Measurements from ENCODE around the gene NRDC.
"Not testable (repeated sequence)": the region's sequence is repeated elsewhere in the genome, so short reads cannot be mapped to it uniquely, and the experiment has no call there.

The NRDC gene

GRCh38 chr1:51898090-51898734 is 19.7 kb upstream of the NRDC start:
- DNase-seq (ENCODE audit: low read depth in 2 of 3, low spot score in 2 of 3): no peak

DNA sequence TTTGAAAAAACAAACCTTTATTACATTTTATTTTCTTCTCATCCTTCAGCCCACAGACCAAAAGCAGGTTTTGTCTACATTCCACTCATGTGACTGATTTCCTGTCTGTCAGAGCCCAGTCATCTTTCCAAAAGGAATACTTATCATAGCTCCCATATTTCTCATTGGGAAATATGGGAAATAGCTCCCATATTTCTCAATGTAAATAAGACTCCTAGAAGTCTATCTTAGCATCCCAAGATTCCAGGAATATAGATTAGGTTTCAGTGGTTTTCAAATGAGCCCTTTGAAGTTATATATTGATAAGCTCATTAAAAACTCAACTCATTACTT is 19.1 kb upstream of the NRDC start:
- DNase-seq (ENCODE audit: low read depth in 2 of 3, low spot score in 2 of 3): no peak

GRCh38 chr1:51894748-51895147 is 16.2 kb upstream of the NRDC start:
- DNase-seq (ENCODE audit: low read depth in 2 of 3, low spot score in 2 of 3): not testable (repeated sequence)

- peak in 1 of 3 experiments; percentile 4 for DNase-seq (ENCODE audit: low read depth in 2 of 3, low spot score in 2 of 3)
Observed at GRCh38 chr1:51878308-51878615, 265 bp downstream of the NRDC start.

GRCh38 chr1:51877434-51878307 is 856 bp downstream of the NRDC start:
- DNase-seq (ENCODE audit: low read depth in 2 of 3, low spot score in 2 of 3): no peak

DNA sequence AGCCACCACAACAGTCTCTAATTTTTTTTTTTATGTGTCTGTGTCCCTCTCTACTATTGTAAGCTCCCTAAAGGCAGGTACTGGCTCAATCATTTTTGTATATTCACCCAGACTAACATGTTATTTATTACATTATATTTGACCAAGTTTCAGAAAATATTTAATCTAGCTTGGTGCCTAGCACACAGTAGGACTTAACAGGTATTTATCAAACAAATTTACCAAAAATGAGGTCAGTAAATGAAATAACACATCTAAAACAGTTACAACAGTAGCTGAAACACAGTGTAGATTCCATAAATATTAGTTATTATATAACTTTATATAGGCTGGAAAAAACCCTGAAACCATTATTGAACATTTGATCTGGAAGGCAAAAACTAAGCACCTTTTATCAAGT is 2.7 kb downstream of the NRDC start:
- no peak for DNase-seq (ENCODE audit: low read depth in 2 of 3, low spot score in 2 of 3)

DNA sequence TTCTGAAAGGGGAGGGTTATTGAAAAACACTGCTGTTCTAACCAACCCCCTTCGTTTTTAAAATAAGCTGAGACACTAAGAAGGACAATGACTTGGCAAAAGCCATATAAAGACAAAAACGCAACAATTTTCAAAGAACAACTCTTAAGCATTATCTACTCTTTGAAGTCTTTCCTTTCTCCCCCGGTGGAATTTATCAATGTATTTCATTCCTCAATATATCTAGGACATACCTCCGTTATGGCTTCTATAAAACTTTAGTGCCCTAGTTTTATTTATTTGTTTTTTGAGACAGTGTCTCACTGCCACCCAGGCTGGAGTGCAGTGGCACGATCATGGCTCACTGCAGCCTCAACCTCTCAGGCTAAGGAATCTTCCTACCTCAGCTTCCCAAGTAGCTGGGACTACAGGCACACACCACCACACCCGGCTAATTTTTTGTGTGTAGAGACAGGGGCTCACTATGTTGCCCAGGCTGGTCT is 3.2 kb downstream of the NRDC start:
- DNase-seq (ENCODE audit: low read depth in 2 of 3, low spot score in 2 of 3): no peak

- not testable (repeated sequence) for DNase-seq (ENCODE audit: low read depth in 2 of 3, low spot score in 2 of 3)
Observed at GRCh38 chr1:51873270-51873669, 5.3 kb downstream of the NRDC start.

DNA sequence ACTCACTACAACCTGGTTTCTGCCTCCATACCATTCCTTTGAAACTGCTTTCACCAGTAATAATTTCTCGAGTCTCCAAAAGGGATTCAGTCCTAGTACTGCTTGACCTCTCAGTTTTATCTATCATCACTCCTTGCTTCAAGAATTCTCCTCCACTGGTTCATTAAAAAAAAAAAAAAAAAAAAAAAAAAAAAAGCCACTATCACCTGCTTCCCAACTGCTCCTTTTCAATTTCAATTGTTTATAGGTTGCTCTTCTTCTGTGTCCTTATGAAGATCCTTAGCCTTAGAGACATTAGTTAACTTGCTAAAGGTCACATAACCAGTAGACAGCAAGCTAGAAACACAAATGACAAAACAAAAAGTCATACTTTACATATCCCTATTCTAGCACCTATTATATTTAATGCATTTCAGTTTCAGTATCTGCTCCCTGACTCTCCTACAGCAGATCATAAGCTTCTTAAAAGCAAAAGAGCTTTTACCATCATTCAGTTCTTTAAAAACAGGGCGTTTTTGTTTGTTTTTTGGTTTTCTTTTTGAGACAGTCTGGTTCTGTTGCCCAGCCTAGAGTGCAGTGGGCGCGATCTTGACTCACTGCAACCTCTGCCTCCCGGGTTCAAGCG is 7.1 kb downstream of the NRDC start:
- no peak for DNase-seq (ENCODE audit: low read depth in 2 of 3, low spot score in 2 of 3)

- no peak for DNase-seq (ENCODE audit: low read depth in 2 of 3, low spot score in 2 of 3)
Observed at GRCh38 chr1:51870603-51871350, 7.8 kb downstream of the NRDC start.

GRCh38 chr1:51867479-51868232 is 10.9 kb downstream of the NRDC start:
- no peak for DNase-seq (ENCODE audit: low read depth in 2 of 3, low spot score in 2 of 3)

DNA sequence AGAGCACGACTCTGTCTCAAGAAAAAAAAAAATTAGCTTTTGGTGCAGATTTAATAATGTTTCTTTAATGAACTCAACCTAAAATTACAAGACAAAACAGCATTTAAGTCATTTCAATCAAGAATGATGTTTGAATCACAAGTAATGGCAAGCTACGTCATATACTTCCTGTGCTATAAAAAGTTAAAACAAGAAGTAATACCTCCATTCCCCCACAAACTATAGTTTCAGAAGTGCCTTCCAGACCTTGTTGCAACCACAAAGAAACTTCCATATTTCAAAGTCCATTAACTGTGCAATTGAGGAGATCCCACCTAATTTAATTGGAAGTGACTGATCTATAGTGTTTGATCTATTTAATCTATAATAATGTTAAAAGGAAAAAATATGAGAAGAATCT is 15.1 kb downstream of the NRDC start:
- no peak for DNase-seq (ENCODE audit: low read depth in 2 of 3, low spot score in 2 of 3)

- no peak for DNase-seq (ENCODE audit: low read depth in 2 of 3, low spot score in 2 of 3)
Observed at GRCh38 chr1:51861669-51862068, 16.9 kb downstream of the NRDC start.

DNA sequence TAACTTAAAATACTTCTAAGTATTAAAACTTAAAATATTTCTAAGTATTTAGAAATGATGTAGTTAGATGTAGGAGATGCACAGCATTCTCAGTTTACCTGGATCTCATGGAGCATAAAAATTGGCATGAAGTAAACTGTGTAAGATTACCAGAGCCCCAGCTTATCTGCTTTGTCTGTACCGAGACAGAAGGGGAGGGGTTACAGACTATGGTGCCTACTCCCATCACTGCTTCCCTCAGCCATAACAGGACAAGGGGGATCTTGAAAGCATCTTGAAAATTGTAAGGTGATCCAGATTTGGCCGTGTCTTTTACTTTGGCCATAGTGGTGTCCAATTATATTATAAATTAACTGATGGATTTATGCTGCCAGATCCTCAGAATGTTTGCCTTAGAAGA is 18.8 kb downstream of the NRDC start:
- no peak for DNase-seq (ENCODE audit: low read depth in 2 of 3, low spot score in 2 of 3)

DNA sequence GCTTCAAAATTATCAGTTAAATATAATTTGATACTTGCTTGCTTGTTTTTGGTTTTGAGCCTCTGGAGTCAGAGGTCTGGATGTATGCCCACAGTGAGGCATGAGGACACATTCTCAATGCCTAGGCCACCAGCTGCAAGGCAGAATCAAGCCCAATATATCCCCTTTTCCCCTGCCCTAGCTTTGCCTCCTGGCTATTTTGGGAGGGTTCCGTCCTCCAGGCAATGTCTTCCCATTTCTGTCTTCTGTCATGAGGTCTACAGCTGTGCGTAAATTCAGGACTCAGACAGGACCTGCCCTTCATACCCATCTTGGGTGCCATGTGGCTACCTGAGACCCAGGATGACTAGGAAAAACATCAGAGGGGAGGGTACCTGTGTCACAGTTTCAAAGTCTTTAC is 19.2 kb downstream of the NRDC start:
- no peak for DNase-seq (ENCODE audit: low read depth in 2 of 3, low spot score in 2 of 3)

- DNase-seq (ENCODE audit: low read depth in 2 of 3, low spot score in 2 of 3): no peak
Observed at GRCh38 chr1:51858892-51859291, 19.6 kb downstream of the NRDC start.

GRCh38 chr1:51856745-51857144 is 21.8 kb downstream of the NRDC start:
- DNase-seq (ENCODE audit: low read depth in 2 of 3, low spot score in 2 of 3): no peak

DNA sequence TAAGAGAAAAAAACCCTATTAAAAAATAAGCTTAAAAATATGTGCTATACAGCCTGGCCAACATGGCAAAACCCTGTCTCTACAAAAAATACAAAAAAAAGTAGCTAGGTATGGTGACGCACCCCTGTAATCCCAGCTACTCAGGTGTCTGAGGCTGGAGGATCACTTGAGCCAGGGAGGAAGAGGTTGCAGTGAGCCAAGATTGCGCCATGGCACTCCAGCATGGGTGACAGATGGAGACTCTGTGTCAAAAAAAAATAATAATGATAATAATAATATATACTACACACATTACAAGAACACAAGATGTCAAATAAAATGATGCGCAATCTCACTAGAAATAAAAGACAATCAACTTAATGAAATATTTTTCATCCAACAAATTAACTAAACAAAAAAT is 22.9 kb downstream of the NRDC start:
- DNase-seq (ENCODE audit: low read depth in 2 of 3, low spot score in 2 of 3): no peak

DNA sequence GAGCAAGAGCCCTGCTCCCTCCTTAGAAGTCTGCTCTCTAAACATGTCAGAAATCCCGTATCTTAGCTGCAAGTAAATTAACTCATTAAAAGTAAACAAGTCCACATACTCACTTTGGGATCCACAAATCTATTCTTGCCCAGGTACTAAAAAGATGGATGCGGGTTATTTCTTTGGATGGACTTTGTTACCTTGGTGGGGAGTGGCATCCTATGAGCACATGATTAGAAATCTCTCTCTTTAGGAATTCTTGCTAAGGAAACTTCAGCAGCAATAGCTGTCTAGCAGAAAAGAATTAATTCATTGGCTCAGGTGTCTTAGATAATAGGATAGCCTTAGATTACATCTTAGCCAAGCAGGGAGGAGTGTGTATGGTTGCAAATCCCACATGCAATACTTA is 25.2 kb downstream of the NRDC start:
- DNase-seq (ENCODE audit: low read depth in 2 of 3, low spot score in 2 of 3): no peak

DNA sequence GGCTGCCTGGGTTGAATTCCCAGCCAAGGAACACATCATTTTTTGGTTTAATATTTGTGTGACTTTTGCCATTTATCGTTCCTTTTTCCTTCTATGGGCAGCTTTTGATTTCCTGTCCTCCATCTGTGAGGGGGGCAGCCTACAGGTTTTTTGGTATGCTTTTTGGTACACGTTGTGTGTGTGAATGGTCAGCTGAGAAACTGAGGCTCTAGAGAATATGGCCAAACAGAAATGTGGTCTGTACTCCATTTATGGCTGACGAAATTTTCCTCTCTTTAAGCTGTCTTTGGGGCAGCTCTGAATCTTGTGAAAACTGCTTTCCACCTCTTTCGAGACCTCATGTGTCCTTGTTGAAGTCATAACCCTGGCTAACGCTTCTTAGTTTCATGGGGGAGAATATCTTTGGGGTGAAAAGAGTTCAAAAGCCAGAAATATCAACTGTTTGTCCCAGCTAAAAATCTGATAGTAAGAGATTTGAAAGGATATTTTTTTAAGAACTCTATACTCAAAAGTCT is 26.6 kb downstream of the NRDC start:
- DNase-seq (ENCODE audit: low read depth in 2 of 3, low spot score in 2 of 3): no peak
